SH-SY5Y (cell line): ENCODE data around the gene SLC38A4.

Experiments
- GATA2 ChIP-seq: IDR thresholded peaks from 2 replicates; pipeline ENCODE4 v1.6.1; 2011; ENCODE audit warnings: mild to moderate bottlenecking, low read depth, low read length
- GATA3 ChIP-seq: IDR thresholded peaks from 2 replicates; pipeline ENCODE4 v1.6.1; 2011; ENCODE audit warnings: low read depth, mild to moderate bottlenecking, low read length, moderate library complexity

DNA sequence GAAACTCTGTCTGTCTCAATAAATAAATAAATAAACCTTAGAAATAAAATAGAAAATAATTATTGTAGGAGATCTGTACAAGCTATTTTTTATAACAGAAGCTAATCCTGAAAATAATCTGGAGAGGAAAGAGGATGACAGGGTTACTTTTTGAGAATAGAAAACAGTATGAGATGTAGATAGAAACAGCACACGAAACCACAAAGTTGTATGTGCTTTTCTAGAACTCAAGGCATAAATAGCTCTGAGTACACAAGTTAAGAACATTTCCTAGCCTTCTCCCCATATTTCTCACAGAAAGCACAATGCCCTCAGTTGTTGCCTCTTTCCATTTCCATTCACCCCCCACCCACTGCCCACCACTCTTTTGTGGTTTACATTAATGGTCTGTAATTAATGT is 35.7 kb downstream of the SLC38A4 start:
- TF ChIP-seq GATA2 (no peak), GATA3 (no peak)
